ENCODE results near the gene OR2T3. TPM values are rescaled to one million over a fixed set of nuclear protein-coding genes. Genes with fewer than 3 reads are reported as not detected.
"Not testable (repeated sequence)": the region's sequence is repeated elsewhere in the genome, so short reads cannot be mapped to it uniquely, and the experiment has no call there.

OR2T3 gene
- total RNA-seq, 4 donors from 2014 or later = not detected

DNA sequence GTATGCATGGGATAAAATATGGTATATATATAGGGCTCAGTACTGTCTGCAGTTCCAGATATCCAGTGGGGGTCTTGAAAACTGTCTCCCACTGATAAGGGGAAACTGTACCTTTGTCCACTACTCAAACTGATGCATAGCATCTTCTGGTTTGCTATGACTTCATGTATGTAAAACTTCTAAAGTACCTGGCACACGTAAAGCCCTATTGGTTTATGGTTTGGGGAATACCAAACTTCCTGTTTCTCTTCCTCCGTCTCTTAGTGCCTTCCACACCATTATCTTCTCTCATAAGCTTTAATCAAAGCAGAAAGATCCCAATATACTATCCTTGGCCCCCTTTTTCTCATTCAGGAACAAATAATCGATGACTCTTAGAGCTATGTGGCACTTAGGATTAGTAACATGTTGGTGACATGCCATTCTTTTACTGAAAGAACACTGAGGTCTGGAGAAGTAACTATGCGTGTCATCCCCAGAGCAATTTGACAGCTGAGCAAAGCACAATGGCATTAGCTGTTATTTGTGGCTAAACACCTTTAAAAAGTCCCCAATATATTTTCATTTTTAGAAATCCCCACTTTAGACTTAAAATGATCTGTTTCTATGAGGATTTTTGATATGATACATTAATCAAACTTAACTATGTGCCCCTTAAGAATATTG lies 24.6 kb upstream of the OR2T3 start:
- H3K4me3 ChIP-seq; H3K4me1 ChIP-seq; H3K36me3 ChIP-seq; DNase-seq; H3K27me3 ChIP-seq; H3K27ac ChIP-seq; intact Hi-C loops (cut with DNase I; ENCODE audit: low total_unique reads); H3K9me3 ChIP-seq: not testable (repeated sequence)

- intact Hi-C loops (cut with DNase I; ENCODE audit: low total_unique reads); H3K4me3 ChIP-seq; H3K4me1 ChIP-seq; H3K27ac ChIP-seq; H3K36me3 ChIP-seq; H3K9me3 ChIP-seq; DNase-seq; H3K27me3 ChIP-seq: not testable (repeated sequence)
Observed at GRCh38 chr1:248449821-248450465, 23.2 kb upstream of the OR2T3 start.

GRCh38 chr1:248450466-248451145 lies 22.5 kb upstream of the OR2T3 start:
- H3K4me3 ChIP-seq; DNase-seq; H3K36me3 ChIP-seq; H3K27me3 ChIP-seq; H3K27ac ChIP-seq; H3K9me3 ChIP-seq; intact Hi-C loops (cut with DNase I; ENCODE audit: low total_unique reads); H3K4me1 ChIP-seq: not testable (repeated sequence)

DNA sequence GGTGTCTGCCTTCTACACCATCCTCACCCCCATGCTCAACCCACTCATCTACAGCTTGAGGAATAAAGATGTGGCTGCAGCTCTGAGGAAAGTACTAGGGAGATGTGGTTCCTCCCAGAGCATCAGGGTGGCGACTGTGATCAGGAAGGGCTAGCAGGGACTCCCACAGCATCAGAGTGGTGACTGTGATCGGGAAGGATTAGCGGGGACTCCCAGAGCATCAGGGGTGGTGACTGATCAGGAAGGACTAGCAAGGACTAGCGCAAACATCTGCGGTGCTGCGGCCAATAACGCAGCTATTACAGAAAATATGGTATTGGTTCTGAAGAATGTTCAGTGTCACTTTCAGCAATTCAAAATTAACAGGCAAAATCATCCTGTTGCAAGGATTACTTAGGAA lies 19.5 kb upstream of the OR2T3 start:
- H3K27me3 ChIP-seq; intact Hi-C loops (cut with DNase I; ENCODE audit: low total_unique reads); DNase-seq; H3K36me3 ChIP-seq; H3K9me3 ChIP-seq; H3K27ac ChIP-seq; H3K4me1 ChIP-seq; H3K4me3 ChIP-seq: not testable (repeated sequence)

DNA sequence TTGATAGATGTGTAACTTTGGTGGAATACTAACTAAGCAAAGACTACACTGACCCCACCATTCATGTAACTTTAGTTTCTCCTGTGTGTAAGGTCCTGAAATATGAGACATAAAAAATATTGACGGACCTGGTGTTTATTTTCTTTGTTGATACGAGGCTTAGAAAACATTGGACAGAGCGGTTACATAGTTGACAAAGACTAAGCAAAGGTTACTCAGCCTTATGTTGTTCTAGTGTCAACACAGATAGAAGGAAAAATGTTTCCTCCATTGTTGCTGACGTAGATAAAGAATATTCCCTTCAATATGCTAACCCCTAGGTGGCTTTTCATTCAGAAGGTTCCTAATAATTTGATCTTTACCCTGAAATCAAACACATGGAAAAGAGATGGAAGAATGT lies 18.1 kb upstream of the OR2T3 start:
- H3K27me3 ChIP-seq; H3K4me1 ChIP-seq; DNase-seq; H3K9me3 ChIP-seq; H3K36me3 ChIP-seq; intact Hi-C loops (cut with DNase I; ENCODE audit: low total_unique reads); H3K4me3 ChIP-seq; H3K27ac ChIP-seq: not testable (repeated sequence)

GRCh38 chr1:248456635-248457034 lies 16.5 kb upstream of the OR2T3 start:
- DNase-seq; H3K27me3 ChIP-seq; intact Hi-C loops (cut with DNase I; ENCODE audit: low total_unique reads); H3K9me3 ChIP-seq; H3K4me3 ChIP-seq; H3K4me1 ChIP-seq; H3K27ac ChIP-seq; H3K36me3 ChIP-seq: not testable (repeated sequence)

DNA sequence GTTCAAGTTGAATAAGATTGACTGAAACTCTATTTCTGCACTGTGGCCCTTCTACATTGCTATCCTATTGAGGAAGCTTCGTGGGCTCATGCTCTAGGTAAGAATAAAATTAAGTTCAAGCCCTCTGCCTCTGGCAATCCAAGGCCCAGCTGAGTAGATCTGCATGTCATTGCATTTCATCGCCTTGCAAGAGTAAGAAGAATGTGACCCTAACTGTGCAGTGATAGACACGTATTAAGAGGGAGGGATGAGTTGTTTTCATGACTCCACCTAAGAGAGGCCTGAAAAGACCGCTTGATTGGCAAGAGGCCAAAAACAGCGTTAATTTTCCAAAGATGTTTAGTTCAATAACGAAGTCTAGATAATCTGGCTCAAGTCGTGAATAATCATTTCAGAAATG lies 14.0 kb upstream of the OR2T3 start:
- H3K27me3 ChIP-seq; intact Hi-C loops (cut with DNase I; ENCODE audit: low total_unique reads); H3K4me3 ChIP-seq; H3K9me3 ChIP-seq; H3K27ac ChIP-seq; DNase-seq; H3K36me3 ChIP-seq; H3K4me1 ChIP-seq: not testable (repeated sequence)

- intact Hi-C loops (cut with DNase I; ENCODE audit: low total_unique reads) = no loop called here
- no peak for DNase-seq
- H3K4me1 ChIP-seq = no peaks in the 10 kb centered on the region
- no peak overlapping the region for H3K27ac ChIP-seq
- H3K4me3 ChIP-seq = no peak overlapping the region
- no peaks in the 10 kb centered on the region for H3K9me3 ChIP-seq
- no peaks in the 10 kb centered on the region for H3K27me3 ChIP-seq
- no peaks in the 10 kb centered on the region for H3K36me3 ChIP-seq
- TF ChIP-seq CTCF (IDR thresholded peaks at IDR 0.05) = no peak
- no peak for TF ChIP-seq POLR2A (IDR thresholded peaks at IDR 0.05)
Observed at GRCh38 chr1:248471154-248471553, 2.0 kb upstream of the OR2T3 start.

DNA sequence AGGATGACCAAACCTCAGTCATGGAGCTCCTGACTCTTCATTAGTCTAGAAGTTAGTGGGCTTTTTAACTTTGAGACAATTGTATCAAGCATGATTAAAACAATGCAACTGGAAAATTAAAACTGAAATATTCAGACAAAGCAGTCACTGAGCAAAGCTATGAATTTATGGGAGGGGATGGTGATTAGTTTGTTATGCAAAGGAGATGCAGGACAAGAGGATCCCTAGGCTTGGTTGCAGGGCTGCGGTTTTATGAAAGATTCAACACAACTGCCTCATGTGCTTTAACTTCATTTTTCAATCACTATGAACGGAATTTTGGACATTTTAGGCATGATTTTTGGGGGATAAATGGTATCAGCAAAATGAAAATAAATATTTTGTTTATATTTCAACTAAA lies 1.0 kb upstream of the OR2T3 start:
- H3K4me3 ChIP-seq; H3K9me3 ChIP-seq; DNase-seq; H3K36me3 ChIP-seq; H3K4me1 ChIP-seq; H3K27ac ChIP-seq; intact Hi-C loops (cut with DNase I; ENCODE audit: low total_unique reads); H3K27me3 ChIP-seq: not testable (repeated sequence)

DNA sequence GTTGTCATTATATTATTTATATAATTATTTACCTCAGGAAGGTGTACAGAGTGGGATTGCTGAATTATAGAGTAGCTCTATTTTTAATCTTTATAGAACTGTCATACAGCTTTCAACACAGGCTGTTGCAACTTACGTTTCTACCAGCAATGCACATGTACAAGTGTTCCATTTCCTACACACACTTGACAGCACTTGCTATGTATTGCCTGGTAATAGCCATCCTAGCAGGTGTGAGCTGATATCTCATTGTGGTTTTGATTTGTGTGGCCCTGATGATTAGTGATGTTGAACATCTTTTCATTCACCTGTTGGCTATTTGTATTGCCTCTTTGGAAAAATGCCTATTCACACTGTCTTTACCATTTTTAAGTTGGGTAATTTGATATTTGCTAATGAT lies 2.5 kb downstream of the OR2T3 start:
- H3K27me3 ChIP-seq; H3K4me1 ChIP-seq; DNase-seq; intact Hi-C loops (cut with DNase I; ENCODE audit: low total_unique reads); H3K27ac ChIP-seq; H3K36me3 ChIP-seq; H3K9me3 ChIP-seq; H3K4me3 ChIP-seq: not testable (repeated sequence)

DNA sequence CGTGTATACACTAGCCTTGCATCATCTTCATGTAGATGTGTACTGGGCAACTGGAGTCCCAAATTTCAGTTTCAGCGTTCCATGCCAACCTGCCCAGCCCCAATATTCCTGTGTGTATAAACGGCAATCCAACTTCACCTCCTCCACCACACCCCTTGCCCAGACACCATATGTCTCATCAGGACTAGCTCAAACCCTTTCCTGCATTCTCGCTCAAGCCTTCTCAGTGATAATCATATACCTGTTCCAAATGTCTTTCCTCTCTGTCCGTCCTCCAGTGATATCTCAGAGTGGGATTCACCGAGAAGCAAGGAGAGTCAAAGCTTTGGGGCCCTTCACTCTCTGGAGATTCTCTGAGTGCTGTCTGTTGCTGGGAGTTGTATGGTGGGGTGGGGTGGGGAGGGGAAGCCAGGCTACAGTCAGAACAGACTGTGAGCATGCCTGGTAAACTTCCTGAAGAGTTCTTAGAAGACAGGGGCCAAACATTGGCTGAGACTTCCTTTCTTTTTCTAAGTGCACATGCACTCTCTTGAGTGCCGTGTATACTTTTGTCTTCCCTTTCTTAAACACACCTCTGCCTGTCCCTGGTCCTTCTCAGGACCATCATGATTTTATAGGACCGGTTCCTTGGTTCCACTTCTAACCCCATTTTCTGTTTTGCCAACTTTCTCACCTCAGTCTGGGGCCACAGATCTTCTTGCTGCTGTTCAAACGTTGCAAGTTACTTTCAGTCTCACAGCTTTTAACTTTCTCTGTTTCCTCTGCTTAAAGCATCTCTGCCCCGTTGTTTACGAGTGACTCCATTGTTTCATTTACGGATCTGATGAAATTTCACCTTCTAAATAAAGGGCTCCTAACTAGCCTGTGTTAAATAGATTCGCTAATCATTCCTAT lies 8.8 kb downstream of the OR2T3 start:
- H3K9me3 ChIP-seq; intact Hi-C loops (cut with DNase I; ENCODE audit: low total_unique reads); H3K4me3 ChIP-seq: not testable (repeated sequence)

GRCh38 chr1:248488289-248488688 lies 15.1 kb downstream of the OR2T3 start, which contains the start of gene OR2T5:
Gene OR2T5 (plus strand): TSS chr1:248488589. CDS start chr1:248488589, 0 bp downstream.
- H3K4me1 ChIP-seq; H3K36me3 ChIP-seq; H3K27ac ChIP-seq; DNase-seq; intact Hi-C loops (cut with DNase I; ENCODE audit: low total_unique reads); H3K4me3 ChIP-seq; H3K9me3 ChIP-seq; H3K27me3 ChIP-seq: not testable (repeated sequence)

More for the DNA sequence above, 8.8 kb downstream of the OR2T3 start:
- not testable (repeated sequence) for H3K4me1 ChIP-seq, H3K27ac ChIP-seq, H3K36me3 ChIP-seq, H3K27me3 ChIP-seq, DNase-seq
